H9 (cell line): ENCODE data around the gene SPAG17. TPM values are rescaled to one million over a fixed set of nuclear protein-coding genes. Genes with fewer than 3 reads are reported as not detected.

Experiments used
- DNase-seq: peaks from one replicate; pipeline ENCODE4 v3.0.0-alpha.2; 2017
- H2AFZ ChIP-seq: one replicate; pipeline ENCODE4 v1.6.1; 2013; ENCODE audit warnings: mild to moderate bottlenecking, low read length, control low read depth, moderate library complexity
- H2AK5ac ChIP-seq: 2 replicates; pipeline ENCODE4 v1.6.1; 2013; ENCODE audit warnings: low read length, control low read depth, mixed read lengths; ENCODE audit not compliant: insufficient read length
- H2BK120ac ChIP-seq: one replicate; pipeline ENCODE4 v1.6.1; 2013; ENCODE audit warnings: low read depth, mild to moderate bottlenecking, low read length, control low read depth, inconsistent platforms; ENCODE audit not compliant: poor library complexity, severe bottlenecking
- H2BK12ac ChIP-seq: 2 replicates; pipeline ENCODE4 v1.6.1; 2013; ENCODE audit warnings: low read length, control low read depth, mixed read lengths, low read depth; ENCODE audit not compliant: insufficient read length
- H2BK15ac ChIP-seq: 2 replicates; pipeline ENCODE4 v1.6.1; 2013; ENCODE audit warnings: low read depth, low read length, control low read depth
- H2BK20ac ChIP-seq: one replicate; pipeline ENCODE4 v1.6.1; 2013; ENCODE audit warnings: low read depth, mild to moderate bottlenecking, low read length, control low read depth, inconsistent platforms; ENCODE audit not compliant: poor library complexity, severe bottlenecking
- H2BK5ac ChIP-seq: 2 replicates; pipeline ENCODE4 v1.6.1; 2013; ENCODE audit warnings: low read length, control low read depth, mixed read lengths; ENCODE audit not compliant: insufficient read length
- H3K14ac ChIP-seq: 2 replicates; pipeline ENCODE4 v1.6.1; 2013; ENCODE audit warnings: low read length, control low read depth; ENCODE audit not compliant: insufficient read depth
- H3K18ac ChIP-seq: 2 replicates; pipeline ENCODE4 v1.6.1; 2013; ENCODE audit warnings: low read depth, mild to moderate bottlenecking, mixed read lengths, low read length, control low read depth; ENCODE audit not compliant: insufficient read length
- H3K23ac ChIP-seq: 2 replicates; pipeline ENCODE4 v1.6.1; 2013; ENCODE audit warnings: low read length, control low read depth, mixed read lengths, low read depth; ENCODE audit not compliant: insufficient read length
- H3K23me2 ChIP-seq: 2 replicates; pipeline ENCODE4 v1.6.1; 2013; ENCODE audit warnings: low read depth, mild to moderate bottlenecking, mixed read lengths, low read length, control low read depth; ENCODE audit not compliant: insufficient read length, poor library complexity, severe bottlenecking
- H3K27ac ChIP-seq: 2 replicates; pipeline ENCODE4 v1.5.1; 2013; ENCODE audit warnings: low read length, control low read depth, mixed read lengths, low read depth; ENCODE audit not compliant: insufficient read length
- H3K27me3 ChIP-seq: 2 replicates; pipeline ENCODE4 v1.6.1; 2013; ENCODE audit warnings: low read length, control low read depth, inconsistent platforms; ENCODE audit not compliant: insufficient read depth
- H3K4ac ChIP-seq: 2 replicates; pipeline ENCODE4 v1.6.1; 2013; ENCODE audit warnings: low read depth, mild to moderate bottlenecking, control low read depth, inconsistent platforms, low read length, moderate library complexity
- H3K4me1 ChIP-seq: 2 replicates; pipeline ENCODE4 v1.6.1; 2013; ENCODE audit warnings: low read length, control low read depth, inconsistent platforms; ENCODE audit not compliant: insufficient read depth
- H3K4me2 ChIP-seq: 2 replicates; pipeline ENCODE4 v1.6.1; 2013; ENCODE audit warnings: low read length, control low read depth, mixed read lengths; ENCODE audit not compliant: insufficient read length, insufficient read depth
- H3K56ac ChIP-seq: 2 replicates; pipeline ENCODE4 v1.6.1; 2013; ENCODE audit warnings: low read depth, mild to moderate bottlenecking, mixed read lengths, low read length, control low read depth; ENCODE audit not compliant: insufficient read length
- H3K79me1 ChIP-seq: 2 replicates; pipeline ENCODE4 v1.6.1; 2013; ENCODE audit warnings: low read depth, mild to moderate bottlenecking, moderate library complexity, low read length, control low read depth, inconsistent platforms; ENCODE audit not compliant: insufficient read depth, poor library complexity, severe bottlenecking
- H3K79me2 ChIP-seq: 2 replicates; pipeline ENCODE4 v1.6.1; 2013; ENCODE audit warnings: low read length, control low read depth, inconsistent platforms; ENCODE audit not compliant: insufficient read depth
- H3K9ac ChIP-seq: 2 replicates; pipeline ENCODE4 v1.6.1; 2013; ENCODE audit warnings: low read length, control low read depth, mixed read lengths; ENCODE audit not compliant: insufficient read length; ENCODE audit errors: extremely low read depth
- H3K9me3 ChIP-seq: one replicate; pipeline ENCODE4 v1.6.1; 2013; ENCODE audit warnings: low read depth, low read length, inconsistent platforms; ENCODE audit not compliant: control insufficient read depth
- H3T11ph ChIP-seq: one replicate; pipeline ENCODE4 v1.6.1; 2013; ENCODE audit warnings: mild to moderate bottlenecking, low read length, control low read depth, inconsistent platforms
- H4K20me1 ChIP-seq: one replicate; pipeline ENCODE4 v1.6.1; 2013; ENCODE audit not compliant: control insufficient read depth, insufficient read length, insufficient read depth
- H4K5ac ChIP-seq: 2 replicates; pipeline ENCODE4 v1.6.1; 2013; ENCODE audit warnings: low read depth, mild to moderate bottlenecking, mixed read lengths, low read length, control low read depth; ENCODE audit not compliant: insufficient read length
- H4K8ac ChIP-seq: replicated peaks from 2 replicates; pipeline ENCODE4 v1.6.1; 2013; ENCODE audit warnings: low read length, control low read depth, mixed read lengths, low read depth; ENCODE audit not compliant: insufficient read length
- H4K91ac ChIP-seq: 2 replicates; pipeline ENCODE4 v1.6.1; 2013; ENCODE audit warnings: low read depth, mild to moderate bottlenecking, moderate library complexity, mixed read lengths, low read length, control low read depth; ENCODE audit not compliant: insufficient read length
- H3K27ac Mint-ChIP-seq, 3 experiments: 2 replicates in 2 of 3; 3 replicates in 1 of 3; pipeline ENCODE4 v1.8.0; 2020 to 2021; ENCODE audit warnings: mixed read lengths in 3 of 3, mild to moderate bottlenecking in 1 of 3, moderate library complexity in 1 of 3
- H3K27me3 Mint-ChIP-seq: 2 replicates; pipeline ENCODE4 v1.8.0; 2021; ENCODE audit warnings: low read depth, mild to moderate bottlenecking, moderate library complexity, mixed read lengths
- H3K36me3 Mint-ChIP-seq, 3 experiments: 2 replicates in 2 of 3; 3 replicates in 1 of 3; pipeline ENCODE4 v1.8.0; 2020 to 2021; ENCODE audit warnings: low read depth in 3 of 3, mixed read lengths in 3 of 3; ENCODE audit not compliant: insufficient read depth in 1 of 3
- H3K4me1 Mint-ChIP-seq, 2 experiments: 2 replicates each; pipeline ENCODE4 v1.8.0; 2020; ENCODE audit warnings: mixed read lengths in 2 of 2
- H3K4me3 Mint-ChIP-seq, 2 experiments: 2 replicates in 1 of 2; 3 replicates in 1 of 2; pipeline ENCODE4 v1.8.0; 2020 to 2021; ENCODE audit warnings: mild to moderate bottlenecking in 2 of 2, mixed read lengths in 2 of 2, moderate library complexity in 1 of 2
- H3K9me3 Mint-ChIP-seq, 2 experiments: 2 replicates in 1 of 2; 3 replicates in 1 of 2; pipeline ENCODE4 v1.8.0; 2020; ENCODE audit warnings: mild to moderate bottlenecking in 2 of 2, mixed read lengths in 2 of 2, moderate library complexity in 1 of 2
- CTCF ChIP-seq: fragments of 200-600 bp; sonication (generic); conservative IDR thresholded peaks from 3 replicates; pipeline ENCODE4 v1.8.0; 2021; ENCODE audit warnings: antibody characterized with exemption, mild to moderate bottlenecking
- WGBS: extraction: QIAGEN DNeasy Blood & Tissue Kit; methylation state at CpG from one replicate; pipeline ENCODE4 v1.1.7; 2013; ENCODE audit warnings: missing lambda C conversion rate, low lambda C conversion rate, mixed read lengths; ENCODE audit not compliant: insufficient read length; ENCODE audit errors: extremely low coverage; 5-methylcytosine and 5-hydroxymethylcytosine counted together
- total RNA-seq: library from RNA; stranded (reverse); gene quantifications from 2 replicates; pipeline ENCODE4 v1.2.1, GENCODE V29; 2021

Gene SPAG17
- total RNA-seq, 1 experiment from 2014 or later: 0.37 TPM

- H3K27me3 Mint-ChIP-seq: no peaks in the 10 kb centered on the region
- no peak overlapping the region for H3K27ac ChIP-seq
- no peak overlapping the region for H2BK120ac ChIP-seq
- H2BK12ac ChIP-seq: no peak overlapping the region
- TF ChIP-seq CTCF: no peak
- H3K9me3 Mint-ChIP-seq: no peaks in the 10 kb centered on the region
- peaks cover 31 to 34% of the 10 kb centered on the region in 2 experiments for H3K4me1 Mint-ChIP-seq
- peaks cover 4 to 17% (median 8%) of the 10 kb centered on the region in 3 experiments; a peak in 5 of 7 replicates for H3K36me3 Mint-ChIP-seq
- peak overlapping the region; percentile 95 for H3K4me2 ChIP-seq
- peak overlapping the region; percentile 77 for H3K9ac ChIP-seq
- H3K18ac ChIP-seq: no peak overlapping the region
- H3K4me1 ChIP-seq: no peaks in the 10 kb centered on the region; the same call in 1 of the 2 replicates
- H2AFZ ChIP-seq: no peak overlapping the region
- H3T11ph ChIP-seq: no peak overlapping the region
- no peak overlapping the region for H3K56ac ChIP-seq
- no peak overlapping the region for H2BK5ac ChIP-seq
- peaks cover 12% of the 10 kb centered on the region for H3K23me2 ChIP-seq
- H4K91ac ChIP-seq: no peak overlapping the region
- H4K5ac ChIP-seq: no peak overlapping the region
- H3K27me3 ChIP-seq: peaks cover 1% of the 10 kb centered on the region; the same call in 1 of the 2 replicates
- H3K23ac ChIP-seq: no peak overlapping the region
- H3K4ac ChIP-seq: no peak overlapping the region
- H3K79me1 ChIP-seq: no peaks in the 10 kb centered on the region
- H3K79me2 ChIP-seq: peaks cover 29% of the 10 kb centered on the region; the same call in 1 of the 2 replicates
- H2AK5ac ChIP-seq: no peak overlapping the region
- no CpG with 5 or more reads among the region's 6 CpGs for WGBS
- H3K14ac ChIP-seq: no peak overlapping the region
- peak overlapping the region in 1 of 3 experiments; percentile 24; a peak in 2 of 7 replicates for H3K27ac Mint-ChIP-seq
- H4K20me1 ChIP-seq: peaks cover 2% of the 10 kb centered on the region
- no peak overlapping the region for H4K8ac ChIP-seq
- no peak overlapping the region for H2BK15ac ChIP-seq
- no peak overlapping the region for H2BK20ac ChIP-seq
- no peaks in the 10 kb centered on the region for H3K9me3 ChIP-seq
- peak overlapping the region; percentile 96 for H3K4me3 Mint-ChIP-seq
- DNase-seq: no peak
Measured at GRCh38 chr1:117930484-117930883, 254.5 kb downstream of the SPAG17 start.
